ENCODE measurements around the gene SSX2IP.

DNA sequence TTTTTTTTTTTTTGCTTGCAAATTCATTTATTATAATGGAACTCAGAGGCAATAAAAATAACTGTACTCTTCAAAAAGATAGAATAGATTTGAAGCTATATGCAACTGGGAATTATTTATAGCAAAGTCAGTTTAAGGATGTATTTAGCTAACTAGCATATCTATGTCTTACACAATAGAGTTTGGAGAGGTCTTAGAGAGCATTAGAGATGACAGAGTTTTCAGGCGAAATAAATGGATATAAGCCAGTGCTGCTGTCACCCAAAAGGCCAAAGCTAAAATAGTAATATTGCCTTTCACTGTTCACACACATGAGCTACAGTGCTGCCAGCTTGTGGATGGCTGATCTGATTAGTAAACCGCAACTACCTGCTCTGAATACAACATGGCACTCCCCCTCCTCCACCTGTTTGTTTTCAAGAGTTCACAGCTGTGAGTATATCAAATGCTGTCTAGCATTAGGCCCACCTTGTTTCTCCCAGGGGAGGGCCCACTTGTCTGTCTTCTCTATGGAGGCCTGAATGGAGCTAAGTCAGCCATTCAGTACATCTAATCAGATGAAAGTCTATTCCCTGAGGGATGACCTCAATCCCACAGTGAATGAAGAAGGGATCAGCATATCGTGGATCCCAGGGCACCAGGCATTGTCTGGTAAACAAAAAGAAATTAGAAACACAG, 25.2 kb upstream of the SSX2IP start:
- TF ChIP-seq SP1 (CRISPR knock-in tag; conservative IDR thresholded peaks at IDR 0.05) (no peak), CTCF (IDR thresholded peaks at IDR 0.05) (no peak), FOXP4 (CRISPR knock-in tag; IDR thresholded peaks at IDR 0.05) (no peak)
